ENCODE results near the gene TOR4A.

TOR4A gene

DNA sequence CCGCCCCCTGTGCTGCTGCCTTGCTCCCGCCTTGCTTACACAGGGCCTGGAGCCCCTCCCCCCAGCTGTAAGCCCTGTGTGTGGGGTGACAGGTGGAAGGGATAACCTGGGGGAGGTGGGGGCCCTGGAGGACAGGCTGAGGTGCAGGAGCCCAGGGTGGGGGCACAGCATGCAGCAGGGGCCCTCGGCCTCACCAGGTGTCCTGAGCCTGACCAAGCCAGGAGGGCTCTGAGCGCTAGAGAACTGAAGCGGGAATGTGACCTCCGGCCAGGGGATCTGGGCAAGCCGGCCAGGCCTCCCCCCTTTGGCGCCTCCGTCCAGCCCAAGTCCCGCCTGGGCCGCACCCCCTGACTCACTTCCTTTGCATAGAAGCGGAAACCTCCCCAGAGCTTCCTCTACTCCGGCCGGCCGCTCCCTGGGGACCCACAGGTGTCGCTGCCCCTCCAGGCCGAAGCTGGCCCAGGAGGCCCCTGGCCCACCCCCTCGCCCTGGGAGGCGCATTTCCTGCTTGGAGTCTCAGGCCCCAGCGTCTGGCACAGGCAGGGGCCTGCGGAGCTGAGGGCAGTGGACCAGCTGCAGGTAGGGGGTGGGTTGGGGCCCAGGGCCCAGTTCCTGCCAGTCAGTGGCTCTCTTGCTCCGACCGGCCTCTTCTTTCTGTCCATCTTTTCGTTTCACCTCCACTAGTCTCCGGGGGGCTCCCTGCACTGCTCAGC is at the start of gene TOR4A:
TOR4A (plus strand) TSS at position 398 of the 713 bp plus-strand sequence. CDS start 964 bp downstream, outside the sequence.
- DNase-seq (ENCODE audit: low spot score): peak; percentile 98

DNA sequence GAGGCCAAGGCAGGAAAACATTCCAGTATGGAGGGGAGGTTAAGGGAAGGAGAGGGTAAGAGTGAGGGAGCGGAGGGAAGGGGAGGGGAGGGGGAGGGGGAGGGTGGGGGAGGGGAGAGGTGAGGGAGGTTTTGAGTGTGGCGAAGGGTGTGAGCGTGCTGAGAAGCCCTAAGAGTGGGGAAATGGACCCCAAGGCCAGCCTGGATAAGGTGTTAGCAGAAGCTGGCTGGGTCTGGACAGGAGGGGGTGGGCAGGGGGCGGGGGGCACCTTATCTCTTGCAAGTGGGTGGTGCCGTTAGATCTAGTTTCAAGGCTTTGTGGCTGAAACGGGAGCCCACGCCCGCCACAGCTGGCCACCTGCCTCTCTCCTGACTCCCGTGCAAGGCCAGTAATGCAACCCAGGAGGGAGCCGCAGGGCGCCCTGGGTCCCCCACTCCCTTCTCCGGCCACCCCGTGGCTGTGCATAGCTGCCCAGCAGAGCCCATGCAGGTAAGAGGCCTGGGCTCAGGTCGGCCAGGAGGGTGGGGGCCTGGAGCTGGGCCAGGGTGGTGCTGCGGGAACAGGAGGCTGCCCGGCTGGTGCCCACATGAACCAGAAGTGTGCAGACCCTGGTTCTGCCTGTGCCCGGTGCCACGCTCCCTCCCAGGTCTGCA is 49.5 kb upstream of the TOR4A start:
- DNase-seq (ENCODE audit: low spot score): no peak

DNA sequence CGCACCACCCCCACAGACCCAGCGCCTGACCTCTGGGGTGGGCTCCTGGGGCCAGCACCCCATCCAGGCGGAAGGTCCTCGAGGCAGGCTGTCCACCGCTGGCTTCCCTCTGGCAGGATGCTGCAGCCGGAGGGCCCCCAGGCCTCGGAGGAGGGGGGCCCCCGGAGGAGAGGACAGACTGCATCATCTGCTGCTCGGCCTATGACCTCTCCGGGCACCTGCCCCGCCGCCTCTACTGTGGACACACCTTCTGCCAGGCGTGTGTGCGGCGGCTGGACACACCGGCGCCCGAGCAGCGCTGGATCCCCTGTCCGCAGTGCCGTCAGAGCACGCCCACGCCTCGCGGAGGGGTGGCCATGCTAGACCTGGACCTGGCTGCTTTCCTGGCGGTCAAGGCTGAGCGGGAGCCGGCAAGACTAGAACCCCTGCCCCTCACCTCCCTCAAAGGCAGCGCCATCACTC is 49.0 kb upstream of the TOR4A start:
- DNase-seq (ENCODE audit: low spot score): no peak

DNA sequence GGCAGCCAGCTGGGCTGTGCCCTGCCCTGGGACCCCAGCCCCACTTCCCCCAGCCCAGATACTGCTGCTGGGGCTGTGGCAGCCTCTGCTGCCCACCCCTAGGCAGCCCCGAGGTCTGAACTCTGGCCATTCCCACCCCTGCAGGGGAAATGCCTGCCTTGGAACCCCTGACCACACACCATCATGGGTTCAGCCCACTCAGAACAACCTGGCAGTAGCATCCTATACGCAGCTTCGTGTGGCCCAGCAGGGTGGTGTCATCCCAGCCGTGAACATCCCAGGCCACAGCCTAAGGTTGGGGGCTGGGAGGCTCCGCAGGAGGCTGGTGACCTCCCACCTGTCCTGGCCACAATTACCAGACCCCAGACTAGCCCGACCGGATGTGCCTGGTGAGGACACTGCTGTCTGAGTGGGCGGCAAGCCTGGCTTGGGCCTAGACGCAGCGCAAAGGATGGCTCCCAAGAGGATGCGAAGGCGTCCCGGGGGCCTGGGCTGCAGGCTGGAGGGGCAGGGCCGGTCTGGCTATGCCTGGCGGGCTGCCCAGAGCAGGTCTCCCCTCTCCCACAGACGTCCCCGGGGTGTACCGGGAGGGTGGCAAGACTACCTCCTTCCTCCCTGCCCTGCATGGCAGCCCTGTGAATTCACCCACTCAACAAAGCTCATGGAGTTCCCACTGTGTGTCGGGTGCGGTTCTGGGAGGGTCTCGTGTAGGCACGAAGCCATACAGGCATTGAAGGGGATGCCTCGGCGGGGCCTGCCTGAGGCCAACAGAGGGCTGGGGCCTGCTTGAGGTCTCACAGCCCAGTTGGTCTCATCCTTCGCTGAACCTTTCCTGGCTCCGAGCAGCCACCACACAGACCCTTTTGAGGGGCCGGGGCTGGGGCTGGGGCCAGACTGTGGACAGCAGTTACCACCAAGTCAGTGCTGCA is 48.3 kb upstream of the TOR4A start:
- no peak for DNase-seq (ENCODE audit: low spot score)

DNA sequence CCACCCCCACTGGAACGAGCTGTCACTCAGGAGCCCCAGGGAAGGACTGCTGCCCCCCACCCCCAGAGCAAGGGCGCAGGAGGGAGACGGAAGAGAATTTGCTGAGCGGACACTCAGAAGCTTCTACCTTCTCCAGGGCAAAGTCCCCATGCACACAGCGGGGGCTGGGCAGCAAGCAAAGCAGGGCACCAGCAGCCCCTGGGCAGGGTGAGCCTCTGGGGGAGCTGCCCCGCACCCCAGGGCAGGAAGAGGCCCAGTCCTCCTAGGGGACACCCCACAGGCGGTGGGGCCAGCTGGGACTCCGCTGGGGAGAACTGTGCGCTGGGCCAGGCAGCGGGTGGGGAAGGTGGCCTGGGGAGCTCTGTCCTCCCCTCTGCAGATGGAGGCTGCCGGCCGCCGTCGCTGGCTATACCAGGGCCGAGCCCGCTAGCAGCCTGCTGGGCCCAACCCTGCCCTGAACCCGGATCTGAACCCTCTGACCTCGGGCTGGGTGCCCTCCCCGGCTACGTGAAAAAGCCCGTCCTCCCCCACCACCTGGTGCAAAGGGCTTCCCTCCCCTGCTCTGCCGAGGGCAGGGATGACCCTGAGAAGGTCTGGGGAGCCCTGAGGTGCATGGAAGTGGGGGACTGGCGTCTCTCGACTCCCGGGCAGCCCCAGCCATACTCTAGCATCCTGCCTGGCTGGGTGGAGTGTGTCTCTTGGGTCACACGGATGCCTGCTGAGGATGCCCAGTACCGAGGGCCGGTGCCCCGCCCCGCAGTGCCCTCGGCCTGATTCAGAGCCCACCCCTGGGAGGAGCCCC is 47.4 kb upstream of the TOR4A start:
- no peak for DNase-seq (ENCODE audit: low spot score)

DNA sequence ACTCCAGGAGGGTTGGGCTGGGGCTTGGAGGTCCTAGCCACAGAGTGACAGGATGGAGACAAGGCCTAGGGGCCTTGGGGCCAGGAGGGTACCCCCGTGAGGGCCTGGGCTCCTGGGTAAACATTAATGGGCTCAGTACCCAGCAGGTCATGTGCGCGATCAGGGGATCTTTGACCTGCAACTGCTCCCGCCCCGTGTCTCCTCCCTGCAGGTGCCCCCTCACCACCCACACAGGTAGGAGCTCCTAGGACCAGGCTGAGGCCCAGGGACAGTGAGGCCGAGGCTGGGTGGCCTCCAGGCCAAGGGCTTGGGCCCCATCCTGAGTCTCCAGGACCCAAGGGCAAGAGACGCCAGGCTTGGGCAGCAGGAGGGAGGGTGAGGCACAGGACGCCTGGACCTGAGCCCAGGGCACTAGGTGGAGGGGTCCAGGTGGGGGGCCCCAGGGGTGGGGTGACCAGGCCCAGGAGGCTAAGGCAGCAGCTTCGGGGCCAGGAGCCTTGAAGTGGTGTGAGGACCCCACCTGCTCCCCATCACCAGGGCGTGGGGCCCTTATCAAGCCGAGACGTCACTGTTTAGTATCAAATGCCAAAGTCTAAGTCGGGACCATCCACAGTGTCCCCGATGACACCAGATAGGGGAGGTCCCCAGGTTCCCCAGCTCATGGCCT is 46.7 kb upstream of the TOR4A start, which contains the start of gene SLC34A3:
SLC34A3 (plus strand) TSS at position 197 of the 667 bp plus-strand sequence. CDS start 802 bp downstream, outside the sequence.
- no peak for DNase-seq (ENCODE audit: low spot score)

DNA sequence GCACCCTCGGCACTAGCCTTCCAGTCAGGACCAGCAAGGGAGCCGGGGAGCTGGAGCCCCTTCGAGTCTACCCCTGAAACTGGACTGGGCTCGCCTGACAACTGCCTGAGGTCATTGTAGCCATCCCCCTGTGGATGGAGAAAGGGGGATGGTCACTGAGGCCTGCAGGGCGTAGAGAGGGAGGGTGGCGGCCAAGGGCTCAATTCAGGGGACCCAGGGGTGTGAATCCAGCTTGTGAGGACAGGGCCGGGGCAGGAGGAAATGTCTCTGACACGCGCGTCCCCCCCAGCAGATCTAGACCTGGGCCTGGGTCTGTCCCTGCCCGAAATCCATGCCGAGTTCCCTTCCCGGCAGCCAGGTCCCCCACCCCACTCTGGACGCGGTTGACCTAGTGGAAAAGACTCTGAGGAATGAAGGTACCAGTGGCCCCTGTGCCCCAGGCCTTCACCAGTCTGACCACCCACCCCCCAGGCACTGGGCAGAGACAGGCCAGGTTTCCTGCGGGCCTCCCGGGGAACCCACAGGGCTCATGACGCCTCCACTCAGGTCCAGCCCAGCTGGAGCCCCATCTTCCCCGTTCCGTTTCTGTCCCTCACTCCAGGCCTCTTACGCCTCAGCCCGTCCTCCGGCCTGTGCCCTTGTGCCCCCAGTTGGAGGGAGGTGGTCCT is 46.0 kb upstream of the TOR4A start:
- no peak for DNase-seq (ENCODE audit: low spot score)

DNA sequence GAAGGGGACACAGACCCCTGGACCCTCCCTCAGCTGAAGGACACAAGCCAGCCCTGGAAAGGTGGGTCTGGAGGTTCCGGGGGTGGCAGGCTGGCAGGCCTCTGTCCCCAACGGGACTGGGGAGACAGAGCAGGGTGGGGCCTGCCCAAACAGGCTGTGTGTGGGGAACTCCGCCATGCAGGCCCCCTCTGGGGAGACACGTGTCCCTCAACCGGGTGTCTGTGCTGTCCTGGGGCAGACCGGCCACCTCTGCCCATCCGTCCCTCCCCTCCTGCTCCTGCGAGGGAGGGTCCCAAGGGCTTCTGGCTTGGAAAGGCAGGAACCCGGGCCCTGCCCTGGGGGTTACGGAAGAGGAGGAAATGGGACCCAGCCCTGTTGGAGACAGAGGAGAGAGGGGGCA is 45.4 kb upstream of the TOR4A start:
- DNase-seq (ENCODE audit: low spot score): no peak

DNA sequence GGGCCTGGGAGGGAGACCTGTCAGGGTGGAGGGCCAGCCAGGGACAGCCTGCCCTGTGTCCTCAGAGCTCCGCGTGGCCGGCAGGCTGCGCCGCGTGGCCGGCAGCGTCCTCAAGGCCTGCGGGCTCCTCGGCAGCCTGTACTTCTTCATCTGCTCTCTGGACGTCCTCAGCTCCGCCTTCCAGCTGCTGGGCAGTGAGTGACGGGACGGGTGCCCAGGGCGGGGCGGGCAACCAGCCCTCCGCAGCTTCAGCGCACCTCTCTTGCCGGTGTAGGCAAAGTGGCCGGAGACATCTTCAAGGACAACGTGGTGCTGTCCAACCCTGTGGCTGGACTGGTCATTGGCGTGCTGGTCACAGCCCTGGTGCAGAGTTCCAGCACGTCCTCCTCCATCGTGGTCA is 45.0 kb upstream of the TOR4A start:
- no peak for DNase-seq (ENCODE audit: low spot score)

DNA sequence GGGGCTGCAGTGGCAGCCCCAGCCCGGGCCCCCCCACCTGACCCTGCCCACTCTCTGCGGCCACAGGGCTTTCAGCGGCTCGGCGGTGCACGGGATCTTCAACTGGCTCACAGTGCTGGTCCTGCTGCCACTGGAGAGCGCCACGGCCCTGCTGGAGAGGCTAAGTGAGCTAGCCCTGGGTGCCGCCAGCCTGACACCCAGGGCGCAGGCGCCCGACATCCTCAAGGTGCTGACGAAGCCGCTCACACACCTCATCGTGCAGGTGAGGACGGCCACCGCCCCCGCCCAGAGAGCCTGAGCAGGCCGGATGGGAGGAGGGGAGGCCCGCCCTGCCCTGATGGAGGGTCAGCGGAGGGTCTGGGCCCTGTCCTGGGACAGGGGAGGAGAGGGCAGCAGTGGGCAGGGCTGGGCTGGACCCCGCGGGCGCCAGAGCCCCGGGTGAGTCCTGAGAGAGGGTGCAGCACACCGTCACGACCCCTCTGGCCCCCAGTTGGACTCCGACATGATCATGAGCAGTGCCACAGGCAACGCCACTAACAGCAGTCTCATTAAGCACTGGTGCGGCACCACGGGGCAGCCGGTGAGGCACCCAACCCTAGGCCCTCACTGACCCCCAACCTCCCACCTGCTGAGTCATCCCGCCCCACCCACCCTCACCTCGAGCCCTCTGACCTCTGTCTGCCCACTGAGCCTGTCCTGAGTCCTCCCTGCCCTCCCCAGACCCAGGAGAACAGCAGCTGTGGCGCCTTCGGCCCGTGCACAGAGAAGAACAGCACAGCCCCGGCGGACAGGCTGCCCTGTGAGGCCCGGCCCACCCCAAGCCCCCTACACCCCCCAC is 44.2 kb upstream of the TOR4A start:
- no peak for DNase-seq (ENCODE audit: low spot score)

DNA sequence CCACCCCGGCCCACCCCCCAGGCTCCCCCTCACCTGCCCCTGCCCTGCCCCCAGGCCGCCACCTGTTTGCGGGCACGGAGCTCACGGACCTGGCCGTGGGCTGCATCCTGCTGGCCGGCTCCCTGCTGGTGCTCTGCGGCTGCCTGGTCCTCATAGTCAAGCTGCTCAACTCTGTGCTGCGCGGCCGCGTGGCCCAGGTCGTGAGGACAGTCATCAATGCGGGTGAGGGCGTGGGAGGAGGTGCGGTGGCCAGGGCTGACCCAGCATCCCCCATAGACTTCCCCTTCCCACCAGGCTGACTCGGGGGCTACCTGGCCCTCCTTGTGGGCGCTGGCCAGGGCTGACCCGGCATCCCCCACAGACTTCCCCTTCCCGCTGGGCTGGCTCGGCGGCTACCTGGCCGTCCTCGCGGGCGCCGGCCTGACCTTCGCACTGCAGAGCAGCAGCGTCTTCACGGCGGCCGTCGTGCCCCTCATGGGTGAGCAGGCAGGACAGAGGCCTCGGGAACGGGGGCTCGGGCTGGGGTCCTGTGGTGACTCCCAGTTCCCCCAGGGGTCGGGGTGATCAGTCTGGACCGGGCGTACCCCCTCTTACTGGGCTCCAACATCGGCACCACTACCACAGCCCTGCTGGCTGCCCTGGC is 43.4 kb upstream of the TOR4A start:
- DNase-seq (ENCODE audit: low spot score): no peak

DNA sequence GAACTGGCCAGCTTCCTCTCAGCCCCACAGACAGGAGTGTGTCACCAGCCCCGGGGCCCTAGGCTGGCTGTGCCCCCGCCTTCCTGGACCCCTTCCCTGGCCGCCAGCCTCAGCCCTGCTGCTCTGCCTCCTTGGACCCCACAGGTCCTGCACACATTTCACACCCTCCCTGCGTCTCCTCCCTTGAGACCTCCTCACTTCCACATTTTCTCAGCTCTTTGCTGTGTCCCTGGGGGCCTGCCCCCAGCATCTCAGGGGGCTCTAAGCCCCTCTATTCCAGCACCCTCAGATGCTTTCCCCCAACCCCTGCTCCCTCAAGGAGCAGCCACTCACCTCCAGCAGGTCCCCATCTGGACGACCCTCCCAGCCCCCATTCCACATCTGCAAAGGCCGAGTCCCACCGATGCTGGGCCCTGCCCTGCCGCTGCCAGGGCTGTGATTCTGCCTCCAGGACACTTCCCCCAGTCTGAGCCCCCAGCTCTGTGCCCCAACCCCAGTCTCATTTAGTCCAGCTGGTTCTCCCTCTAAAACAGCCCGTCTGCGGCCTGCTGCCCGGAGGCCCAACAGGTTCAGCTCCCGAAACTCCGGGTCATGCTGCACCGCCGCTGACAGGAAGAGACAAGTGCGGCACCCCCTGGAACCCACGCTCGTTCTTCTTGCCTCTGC is 42.6 kb upstream of the TOR4A start:
- DNase-seq (ENCODE audit: low spot score): no peak

DNA sequence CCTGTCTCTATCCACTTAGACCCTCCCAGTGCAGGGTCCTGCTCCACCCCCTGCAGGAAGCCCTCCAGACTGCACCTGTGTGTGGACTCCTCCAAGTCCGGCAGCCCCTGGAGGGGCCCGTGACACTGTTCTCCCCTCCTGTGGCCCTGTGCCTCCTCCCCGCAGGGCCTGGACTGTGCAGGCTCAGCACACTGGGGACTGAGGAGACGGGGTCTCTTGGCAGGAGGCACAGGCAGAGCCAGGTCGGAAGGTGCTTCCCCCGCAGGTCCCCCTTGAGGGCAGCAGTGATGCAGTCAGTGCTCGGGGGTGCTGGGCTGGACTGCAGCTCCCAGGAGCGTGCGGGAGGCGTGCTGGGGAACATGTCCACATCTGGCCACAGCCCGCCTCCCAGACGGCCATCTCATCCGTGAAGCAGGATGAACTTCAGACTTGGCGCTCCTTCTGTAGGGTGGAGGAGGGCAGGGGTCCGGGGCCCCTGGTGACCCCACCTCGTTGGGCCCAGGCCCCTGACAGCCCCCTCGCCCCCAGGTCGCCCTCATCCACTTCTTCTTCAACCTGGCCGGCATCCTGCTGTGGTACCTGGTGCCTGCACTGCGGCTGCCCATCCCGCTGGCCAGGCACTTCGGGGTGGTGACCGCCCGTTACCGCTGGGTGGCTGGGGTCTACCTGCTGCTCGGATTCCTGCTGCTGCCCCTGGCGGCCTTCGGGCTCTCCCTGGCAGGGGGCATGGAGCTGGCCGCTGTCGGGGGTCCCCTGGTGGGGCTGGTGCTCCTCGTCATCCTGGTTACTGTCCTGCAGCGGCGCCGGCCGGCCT is 41.9 kb upstream of the TOR4A start:
- DNase-seq (ENCODE audit: low spot score): no peak

DNA sequence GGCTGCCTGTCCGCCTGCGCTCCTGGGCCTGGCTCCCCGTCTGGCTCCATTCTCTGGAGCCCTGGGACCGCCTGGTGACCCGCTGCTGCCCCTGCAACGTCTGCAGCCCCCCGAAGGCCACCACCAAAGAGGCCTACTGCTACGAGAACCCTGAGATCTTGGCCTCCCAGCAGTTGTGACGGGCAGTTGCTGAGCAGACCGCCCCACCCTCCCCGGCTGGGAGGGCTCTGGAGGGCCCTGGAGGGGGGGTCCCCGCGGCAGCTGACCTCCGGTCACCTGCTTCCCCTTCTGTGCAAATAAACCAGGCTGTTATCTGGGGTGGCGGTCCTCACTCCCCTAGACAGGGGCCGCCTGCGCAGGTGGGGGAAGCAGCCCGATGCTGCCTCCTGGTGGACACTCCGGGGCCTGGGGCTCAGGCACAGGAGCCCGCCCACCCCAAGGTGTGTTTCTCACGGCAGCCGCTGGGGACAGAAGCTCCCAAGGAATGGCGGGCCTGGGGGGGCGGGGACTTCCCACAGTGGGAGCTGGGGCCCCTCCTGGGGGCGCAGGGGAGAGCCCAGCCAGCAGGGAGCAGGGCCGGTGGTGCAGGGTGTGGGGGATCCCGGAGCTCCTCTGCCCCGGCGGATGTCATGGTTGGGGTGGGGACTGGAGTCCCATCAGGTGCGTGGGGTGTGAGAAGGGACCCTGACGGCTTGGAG is 41.1 kb upstream of the TOR4A start:
- DNase-seq (ENCODE audit: low spot score): peak; percentile 70

DNA sequence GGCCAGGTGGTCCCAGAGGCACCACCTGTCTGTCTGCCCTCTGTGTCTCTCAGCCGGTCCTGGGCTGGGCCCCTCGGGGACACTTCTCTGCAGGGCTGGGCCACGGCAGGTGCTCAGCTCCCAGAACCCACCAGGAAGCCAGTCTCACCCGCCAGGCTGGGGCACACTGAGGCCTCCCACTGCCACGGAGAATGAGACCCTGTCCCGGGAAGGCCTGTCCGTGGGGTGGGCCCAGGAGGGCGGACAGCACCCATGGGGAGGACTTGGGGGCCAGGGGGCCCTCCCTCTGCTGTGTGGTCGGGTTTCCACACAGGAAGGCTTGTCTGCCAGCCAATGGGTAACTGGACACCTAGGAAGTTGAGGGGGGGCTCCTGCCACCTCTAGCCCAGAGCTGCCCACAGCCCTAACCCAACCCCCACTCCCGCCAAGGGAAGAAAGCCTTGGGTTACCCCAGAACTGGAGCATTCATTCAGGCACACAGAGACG is 40.5 kb upstream of the TOR4A start:
- DNase-seq (ENCODE audit: low spot score): no peak

DNA sequence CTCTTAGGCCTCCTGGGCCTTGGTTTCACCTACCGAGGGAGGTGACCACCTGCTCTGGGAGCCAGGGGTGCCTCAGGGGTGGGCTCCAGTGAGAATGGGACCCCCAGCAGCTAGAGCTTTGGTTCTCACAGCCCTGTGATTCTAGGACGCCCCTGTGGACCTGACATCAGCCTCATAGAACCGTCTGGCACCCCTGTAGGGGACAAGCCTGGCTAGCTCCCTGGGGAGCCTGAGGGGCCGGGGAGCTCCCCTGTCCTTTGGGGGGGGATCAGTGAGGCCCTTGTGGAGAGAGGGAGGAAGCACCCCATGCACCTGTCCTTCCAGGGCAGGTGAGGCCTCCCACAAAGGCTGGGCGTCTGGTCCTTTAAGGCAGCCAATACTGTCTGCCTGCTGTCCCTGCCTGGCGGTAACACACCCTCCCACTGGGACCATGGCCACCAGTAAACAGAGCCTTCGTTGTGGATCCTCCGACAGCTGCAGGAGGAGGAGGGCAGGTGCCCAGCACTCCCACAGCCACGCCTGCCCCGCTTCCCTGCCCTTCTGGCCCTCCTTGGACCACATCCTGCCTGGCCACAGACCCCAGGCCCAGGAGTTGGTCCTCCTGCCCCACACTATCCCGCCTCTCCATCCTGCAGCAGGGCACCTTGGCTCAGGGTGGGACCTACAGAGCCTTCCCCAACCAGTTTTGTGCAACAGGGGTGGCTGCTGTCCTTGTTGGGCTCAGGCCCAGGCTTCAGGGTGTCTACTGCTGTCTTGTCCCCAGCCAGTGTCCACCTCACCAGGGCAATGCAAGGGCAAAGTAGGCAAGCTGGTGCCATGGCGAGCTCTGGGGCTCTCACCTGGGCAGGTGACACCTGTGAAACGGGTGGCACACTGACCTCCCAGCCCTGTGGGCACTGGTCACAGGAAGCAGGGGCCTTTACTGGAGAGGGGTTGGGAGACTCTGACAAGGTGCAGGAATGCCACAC is 39.5 kb upstream of the TOR4A start:
- DNase-seq (ENCODE audit: low spot score): no peak

Data from kidney capillary endothelial cell (primary cell).